ENCODE data around the gene MUTYH. TPM values are rescaled to one million over a fixed set of nuclear protein-coding genes. Genes with fewer than 3 reads are reported as not detected.

MUTYH gene
- total RNA-seq, 2 donors from 2014 or later = 51.9 to 67.9 TPM

GRCh38 chr1:45344499-45344898, 4.3 kb upstream of the MUTYH start:
- Mint-ChIP-seq H3K9me3 (no peaks in the 10 kb centered on the region), H3K4me3 (no peak overlapping the region), H3K4me1 (ENCODE audit: low read depth) (peaks cover 32% of the 10 kb centered on the region), H3K27ac (no peak overlapping the region), H3K36me3 (ENCODE audit: insufficient read depth in 2 of 2) (peaks cover 10 to 18% of the 10 kb centered on the region in 2 donors), H3K27me3 (ENCODE audit: low read depth) (no peaks in the 10 kb centered on the region)
- no peak for ATAC-seq (replicated peaks in 1 of 2)
- DNase-seq = no peak

- Mint-ChIP-seq H3K9me3 (peaks cover 0 to 2% of the 10 kb centered on the region in 2 donors), H3K4me3 (peak overlapping the region; percentile 91 to 100), H3K27me3 (ENCODE audit: low read depth) (no peaks in the 10 kb centered on the region), H3K27ac (peak overlapping the region; percentile 92), H3K36me3 (ENCODE audit: insufficient read depth in 2 of 2) (peaks cover 21 to 25% of the 10 kb centered on the region in 2 donors), H3K4me1 (ENCODE audit: low read depth) (peaks cover 46% of the 10 kb centered on the region)
- DNase-seq (peak in 1 of 2 donors; percentile 37), ATAC-seq (replicated peaks in 1 of 2) (no peak)
Measured at GRCh38 chr1:45340816-45341466, 701 bp upstream of the MUTYH start.

- Mint-ChIP-seq H3K27me3 (ENCODE audit: low read depth) (no peaks in the 10 kb centered on the region), H3K4me3 (peak overlapping the region in 1 of 2 donors; percentile 91), H3K27ac (peak overlapping the region; percentile 70), H3K36me3 (ENCODE audit: insufficient read depth in 2 of 2) (peaks cover 21 to 22% of the 10 kb centered on the region in 2 donors), H3K4me1 (ENCODE audit: low read depth) (peaks cover 51% of the 10 kb centered on the region), H3K9me3 (peaks cover 0 to 2% of the 10 kb centered on the region in 2 donors)
- no peak for DNase-seq
- no peak for ATAC-seq (replicated peaks in 1 of 2)
Measured at GRCh38 chr1:45337630-45338325, 2.5 kb downstream of the MUTYH start.

GRCh38 chr1:45335855-45336324, 4.3 kb downstream of the MUTYH start:
- H3K9me3 Mint-ChIP-seq = peaks cover 0 to 2% of the 10 kb centered on the region in 2 donors
- no peak overlapping the region for H3K4me3 Mint-ChIP-seq
- ATAC-seq (replicated peaks in 1 of 2) (no peak), DNase-seq (no peak)
- H3K36me3 Mint-ChIP-seq (ENCODE audit: insufficient read depth in 2 of 2) = peaks cover 15 to 20% of the 10 kb centered on the region in 2 donors
- no peaks in the 10 kb centered on the region for H3K27me3 Mint-ChIP-seq (ENCODE audit: low read depth)
- peaks cover 35% of the 10 kb centered on the region for H3K4me1 Mint-ChIP-seq (ENCODE audit: low read depth)
- H3K27ac Mint-ChIP-seq = peak overlapping the region; percentile 13

GRCh38 chr1:45334308-45335245, 5.7 kb downstream of the MUTYH start:
- H3K9me3 Mint-ChIP-seq = peaks cover 0 to 2% of the 10 kb centered on the region in 2 donors
- DNase-seq (no peak), ATAC-seq (replicated peaks in 1 of 2) (no peak)
- no peak overlapping the region for H3K4me3 Mint-ChIP-seq
- no peaks in the 10 kb centered on the region for H3K27me3 Mint-ChIP-seq (ENCODE audit: low read depth)
- peaks cover 12 to 15% of the 10 kb centered on the region in 2 donors for H3K36me3 Mint-ChIP-seq (ENCODE audit: insufficient read depth in 2 of 2)
- H3K4me1 Mint-ChIP-seq (ENCODE audit: low read depth) = peaks cover 28% of the 10 kb centered on the region
- H3K27ac Mint-ChIP-seq = no peak overlapping the region

- Mint-ChIP-seq H3K36me3 (ENCODE audit: insufficient read depth in 2 of 2) (peaks cover 0 to 8% of the 10 kb centered on the region in 2 donors), H3K27ac (no peak overlapping the region), H3K9me3 (no peaks in the 10 kb centered on the region), H3K4me1 (ENCODE audit: low read depth) (peaks cover 27% of the 10 kb centered on the region), H3K4me3 (no peak overlapping the region), H3K27me3 (ENCODE audit: low read depth) (no peaks in the 10 kb centered on the region)
- no peak for DNase-seq
- ATAC-seq (replicated peaks in 1 of 2) = no peak
Measured at GRCh38 chr1:45332346-45332720, 7.9 kb downstream of the MUTYH start.

GRCh38 chr1:45331436-45332345, 8.5 kb downstream of the MUTYH start:
- Mint-ChIP-seq H3K36me3 (ENCODE audit: insufficient read depth in 2 of 2) (peaks cover 0 to 8% of the 10 kb centered on the region in 2 donors), H3K4me3 (no peak overlapping the region), H3K4me1 (ENCODE audit: low read depth) (peaks cover 27% of the 10 kb centered on the region), H3K27ac (no peak overlapping the region), H3K9me3 (no peaks in the 10 kb centered on the region), H3K27me3 (ENCODE audit: low read depth) (no peaks in the 10 kb centered on the region)
- DNase-seq (no peak), ATAC-seq (replicated peaks in 1 of 2) (no peak)

- H3K4me1 Mint-ChIP-seq (ENCODE audit: low read depth) = peaks cover 32% of the 10 kb centered on the region
- H3K27ac Mint-ChIP-seq = no peak overlapping the region
- peaks cover 0 to 8% of the 10 kb centered on the region in 2 donors for H3K36me3 Mint-ChIP-seq (ENCODE audit: insufficient read depth in 2 of 2)
- DNase-seq (no peak), ATAC-seq (replicated peaks in 1 of 2) (no peak)
- H3K27me3 Mint-ChIP-seq (ENCODE audit: low read depth) = no peaks in the 10 kb centered on the region
- no peaks in the 10 kb centered on the region for H3K9me3 Mint-ChIP-seq
- peak overlapping the region in 1 of 2 donors; percentile 25 for H3K4me3 Mint-ChIP-seq
Measured at GRCh38 chr1:45329445-45329844, 10.8 kb downstream of the MUTYH start.

GRCh38 chr1:45328680-45329079, 11.6 kb downstream of the MUTYH start:
- H3K9me3 Mint-ChIP-seq = no peaks in the 10 kb centered on the region
- no peaks in the 10 kb centered on the region for H3K27me3 Mint-ChIP-seq (ENCODE audit: low read depth)
- H3K36me3 Mint-ChIP-seq (ENCODE audit: insufficient read depth in 2 of 2) = peaks cover 0 to 8% of the 10 kb centered on the region in 2 donors
- ATAC-seq (replicated peaks in 1 of 2) (no peak), DNase-seq (no peak)
- peaks cover 32% of the 10 kb centered on the region for H3K4me1 Mint-ChIP-seq (ENCODE audit: low read depth)
- H3K4me3 Mint-ChIP-seq = peak overlapping the region; percentile 66 to 87
- peak overlapping the region; percentile 79 for H3K27ac Mint-ChIP-seq

GRCh38 chr1:45327644-45328515, 12.4 kb downstream of the MUTYH start:
- DNase-seq (no peak), ATAC-seq (replicated peaks in 1 of 2) (peak in 1 of 2 donors; percentile 4)
- Mint-ChIP-seq H3K9me3 (no peaks in the 10 kb centered on the region), H3K4me1 (ENCODE audit: low read depth) (peaks cover 32% of the 10 kb centered on the region), H3K36me3 (ENCODE audit: insufficient read depth in 2 of 2) (peaks cover 0 to 8% of the 10 kb centered on the region in 2 donors), H3K27ac (no peak overlapping the region), H3K4me3 (peak overlapping the region; percentile 87 to 89), H3K27me3 (ENCODE audit: low read depth) (no peaks in the 10 kb centered on the region)

Measured in activated T-cell treated with anti-CD3 and anti-CD28 coated beads, Interleukin-2, amount 50 U/mL, for 72 hours (primary cell).